ENCODE results near the gene AGXT2.

AGXT2 gene

GRCh38 chr5:35047785-35048404 lies at the start of gene AGXT2:
TSS of gene AGXT2 (minus strand) at chr5:35047949. CDS start at chr5:35047892, 57 bp downstream.
- no peak for DNase-seq

GRCh38 chr5:35096932-35097331 lies 49.2 kb upstream of the AGXT2 start:
- DNase-seq = no peak

- DNase-seq = peak in 1 of 51 donors; percentile 10
Measured at GRCh38 chr5:35096216-35096615, 48.5 kb upstream of the AGXT2 start.

GRCh38 chr5:35095366-35095765 lies 47.6 kb upstream of the AGXT2 start:
- DNase-seq = no peak

- DNase-seq = no peak
Measured at GRCh38 chr5:35094948-35095347, 47.2 kb upstream of the AGXT2 start.

- DNase-seq = no peak
Measured at GRCh38 chr5:35092703-35093102, 45.0 kb upstream of the AGXT2 start.

- DNase-seq = no peak
Measured at GRCh38 chr5:35091704-35092103, 44.0 kb upstream of the AGXT2 start.

- peak in 29 of 51 donors; percentile 1 to 57 (median 18) for DNase-seq
Measured at GRCh38 chr5:35089334-35090314, 41.9 kb upstream of the AGXT2 start.

- no peak for DNase-seq
Measured at GRCh38 chr5:35087991-35088390, 40.2 kb upstream of the AGXT2 start.

GRCh38 chr5:35083150-35083549 lies 35.4 kb upstream of the AGXT2 start:
- DNase-seq = no peak

- DNase-seq = no peak
Measured at GRCh38 chr5:35082530-35082929, 34.8 kb upstream of the AGXT2 start.

- DNase-seq = no peak
Measured at GRCh38 chr5:35081134-35081533, 33.4 kb upstream of the AGXT2 start.

GRCh38 chr5:35073160-35073559 lies 25.4 kb upstream of the AGXT2 start:
- DNase-seq = no peak

- DNase-seq = no peak
Measured at GRCh38 chr5:35069188-35069587, 21.4 kb upstream of the AGXT2 start.

- DNase-seq = no peak
Measured at GRCh38 chr5:35067985-35068384, 20.2 kb upstream of the AGXT2 start.

GRCh38 chr5:35066260-35066795 lies 18.6 kb upstream of the AGXT2 start:
- DNase-seq = no peak

- no peak for DNase-seq
Measured at GRCh38 chr5:35063414-35063813, 15.7 kb upstream of the AGXT2 start.

GRCh38 chr5:35061211-35061770 lies 13.5 kb upstream of the AGXT2 start:
- DNase-seq = no peak

- no peak for DNase-seq
Measured at GRCh38 chr5:35060236-35060635, 12.5 kb upstream of the AGXT2 start.

- no peak for DNase-seq
Measured at GRCh38 chr5:35059251-35059650, 11.5 kb upstream of the AGXT2 start.

- DNase-seq = no peak
Measured at GRCh38 chr5:35058374-35058788, 10.6 kb upstream of the AGXT2 start.

GRCh38 chr5:35056686-35057085 lies 8.9 kb upstream of the AGXT2 start:
- DNase-seq = no peak

All from hypothalamus (tissue), 51 donors.